K562 (cell line): ENCODE results near the gene SLC7A8. TPM values are rescaled to one million over a fixed set of nuclear protein-coding genes. Genes with fewer than 3 reads are reported as not detected.

Experiments
- ARID1B ChIP-seq: fragments of 450-650 bp; IDR thresholded peaks from 2 replicates; pipeline ENCODE4 v1.6.1; 2016; ENCODE audit warnings: antibody characterized with exemption, mild to moderate bottlenecking, inconsistent platforms
- KLF16 ChIP-seq: IDR thresholded peaks from 2 replicates; pipeline ENCODE4 v1.6.1; 2016; ENCODE audit warnings: antibody characterized with exemption
- TCF3 ChIP-seq: sonication (generic); formaldehyde crosslinking; IDR thresholded peaks from 2 replicates; pipeline ENCODE4 v1.4.0; 2020; ENCODE audit warnings: mild to moderate bottlenecking, missing genetic modification reagents
- ZBED1 ChIP-seq: IDR thresholded peaks from 2 replicates; pipeline ENCODE4 v1.6.1; 2014
- polyA plus RNA-seq, 8 experiments: library from polyadenylated mRNA; depleted of rRNA in 4 of 8; stranded (reverse) in 5 of 8; unstranded in 3 of 8; fragments of >200 nt; fragmentation: Nextera tagmentation in 2 of 8; fragmentation: Illumina TruSeq in 1 of 8; extraction: Ambion mirVana in 2 of 8; extraction: Trizol in 1 of 8; gene quantifications; 2 replicates each; pipeline versions ENCODE4 v1.2.1 to v1.2.3, GENCODE V29; 2011 to 2014; ENCODE audit warnings: inconsistent platforms in 1 of 8, missing spikeins in 1 of 8
- total RNA-seq, 7 experiments: library from RNA; depleted of rRNA in 6 of 7; stranded (reverse); fragments of >200 nt in 6 of 7; fragmentation: Illumina TruSeq in 2 of 7; extraction: Trizol in 2 of 7; gene quantifications; 2 replicates each; pipeline versions ENCODE4 v1.2.1 to v1.2.3, GENCODE V29; 2011 to 2021; ENCODE audit warnings: low replicate concordance in 1 of 7
- TF ChIP-seq, protein P1 (sequence below), 2 experiments: IDR thresholded peaks in 1 of 2; conservative IDR thresholded peaks in 1 of 2; 2 replicates each; pipeline ENCODE4 v1.6.1; 2016; ENCODE audit warnings: low read depth in 2 of 2, mild to moderate bottlenecking in 1 of 2, missing compliant biosample characterization in 1 of 2, missing genetic modification characterization in 1 of 2, moderate library complexity in 1 of 2
- TF ChIP-seq, protein P2 (sequence below): sonication (generic); formaldehyde crosslinking; IDR thresholded peaks from 2 replicates; pipeline ENCODE4 v1.8.1; 2023; ENCODE audit warnings: mild to moderate bottlenecking, missing genetic modification reagents
- TF ChIP-seq, protein P3 (sequence below): fragments of 450-650 bp; IDR thresholded peaks from 2 replicates; pipeline ENCODE4 v1.6.1; 2016

The SLC7A8 gene
- total and polyA plus RNA-seq, 9 of the 15 experiments (the other 6 are each of a cell fraction or from before 2014, with no cell fraction given): 2.0 to 33.0 (median 6.0) TPM

DNA sequence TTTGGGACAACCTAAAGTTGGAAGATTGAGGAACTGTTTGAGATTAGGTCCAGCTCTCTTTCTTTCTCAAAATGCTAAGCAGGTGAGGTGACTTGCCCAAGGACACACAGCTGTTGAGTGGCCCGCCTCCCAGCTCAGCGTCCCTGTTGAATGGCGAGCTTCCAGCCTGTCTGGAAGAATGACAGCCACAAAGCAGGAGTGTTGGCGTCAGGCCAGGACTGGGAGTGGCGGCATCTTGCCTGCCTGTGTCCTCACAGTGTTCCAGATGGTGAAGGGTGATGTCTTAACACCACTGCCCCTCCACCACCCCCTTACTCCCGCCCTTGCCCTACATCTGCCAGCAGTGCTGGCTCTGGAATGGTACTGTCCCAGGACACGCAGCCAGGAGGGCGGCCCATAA lies 60.0 kb downstream of the SLC7A8 start (continued):
- TF ChIP-seq, protein P1, sequence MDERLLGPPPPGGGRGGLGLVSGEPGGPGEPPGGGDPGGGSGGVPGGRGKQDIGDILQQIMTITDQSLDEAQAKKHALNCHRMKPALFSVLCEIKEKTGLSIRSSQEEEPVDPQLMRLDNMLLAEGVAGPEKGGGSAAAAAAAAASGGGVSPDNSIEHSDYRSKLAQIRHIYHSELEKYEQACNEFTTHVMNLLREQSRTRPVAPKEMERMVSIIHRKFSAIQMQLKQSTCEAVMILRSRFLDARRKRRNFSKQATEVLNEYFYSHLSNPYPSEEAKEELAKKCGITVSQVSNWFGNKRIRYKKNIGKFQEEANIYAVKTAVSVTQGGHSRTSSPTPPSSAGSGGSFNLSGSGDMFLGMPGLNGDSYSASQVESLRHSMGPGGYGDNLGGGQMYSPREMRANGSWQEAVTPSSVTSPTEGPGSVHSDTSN (CRISPR knock-in tag; IDR thresholded peaks at IDR 0.05; ENCODE audit: low read depth): no peak
- TF ChIP-seq, protein P1 (tag; conservative IDR thresholded peaks at IDR 0.05; ENCODE audit: low read depth): peak; percentile 63
- TF ChIP-seq, protein P2, sequence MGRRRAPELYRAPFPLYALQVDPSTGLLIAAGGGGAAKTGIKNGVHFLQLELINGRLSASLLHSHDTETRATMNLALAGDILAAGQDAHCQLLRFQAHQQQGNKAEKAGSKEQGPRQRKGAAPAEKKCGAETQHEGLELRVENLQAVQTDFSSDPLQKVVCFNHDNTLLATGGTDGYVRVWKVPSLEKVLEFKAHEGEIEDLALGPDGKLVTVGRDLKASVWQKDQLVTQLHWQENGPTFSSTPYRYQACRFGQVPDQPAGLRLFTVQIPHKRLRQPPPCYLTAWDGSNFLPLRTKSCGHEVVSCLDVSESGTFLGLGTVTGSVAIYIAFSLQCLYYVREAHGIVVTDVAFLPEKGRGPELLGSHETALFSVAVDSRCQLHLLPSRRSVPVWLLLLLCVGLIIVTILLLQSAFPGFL (CRISPR knock-in tag): no peak
- no peak for TF ChIP-seq KLF16
- peak; percentile 24 for TF ChIP-seq TCF3 (CRISPR knock-in tag)
- no peak for TF ChIP-seq ZBED1
- TF ChIP-seq, protein P3, sequence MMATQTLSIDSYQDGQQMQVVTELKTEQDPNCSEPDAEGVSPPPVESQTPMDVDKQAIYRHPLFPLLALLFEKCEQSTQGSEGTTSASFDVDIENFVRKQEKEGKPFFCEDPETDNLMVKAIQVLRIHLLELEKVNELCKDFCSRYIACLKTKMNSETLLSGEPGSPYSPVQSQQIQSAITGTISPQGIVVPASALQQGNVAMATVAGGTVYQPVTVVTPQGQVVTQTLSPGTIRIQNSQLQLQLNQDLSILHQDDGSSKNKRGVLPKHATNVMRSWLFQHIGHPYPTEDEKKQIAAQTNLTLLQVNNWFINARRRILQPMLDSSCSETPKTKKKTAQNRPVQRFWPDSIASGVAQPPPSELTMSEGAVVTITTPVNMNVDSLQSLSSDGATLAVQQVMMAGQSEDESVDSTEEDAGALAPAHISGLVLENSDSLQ: peak; percentile 93
- TF ChIP-seq ARID1B: 0 out of 2 replicates have a peak, but pooled peaks have one; percentile 18
